GM19351 (cell line): ENCODE measurements around the gene GCLM.
"Not testable (repeated sequence)": the region's sequence is repeated elsewhere in the genome, so short reads cannot be mapped to it uniquely, and the experiment has no call there.

ENCODE experiments used
- ATAC-seq: cut with Tn5 transposase; IDR thresholded peaks from one replicate; pipeline ENCODE4 v1.9.1; 2021; ENCODE audit warnings: mild to moderate bottlenecking, moderate library complexity; ENCODE audit not compliant: unreplicated experiment

GCLM gene

DNA sequence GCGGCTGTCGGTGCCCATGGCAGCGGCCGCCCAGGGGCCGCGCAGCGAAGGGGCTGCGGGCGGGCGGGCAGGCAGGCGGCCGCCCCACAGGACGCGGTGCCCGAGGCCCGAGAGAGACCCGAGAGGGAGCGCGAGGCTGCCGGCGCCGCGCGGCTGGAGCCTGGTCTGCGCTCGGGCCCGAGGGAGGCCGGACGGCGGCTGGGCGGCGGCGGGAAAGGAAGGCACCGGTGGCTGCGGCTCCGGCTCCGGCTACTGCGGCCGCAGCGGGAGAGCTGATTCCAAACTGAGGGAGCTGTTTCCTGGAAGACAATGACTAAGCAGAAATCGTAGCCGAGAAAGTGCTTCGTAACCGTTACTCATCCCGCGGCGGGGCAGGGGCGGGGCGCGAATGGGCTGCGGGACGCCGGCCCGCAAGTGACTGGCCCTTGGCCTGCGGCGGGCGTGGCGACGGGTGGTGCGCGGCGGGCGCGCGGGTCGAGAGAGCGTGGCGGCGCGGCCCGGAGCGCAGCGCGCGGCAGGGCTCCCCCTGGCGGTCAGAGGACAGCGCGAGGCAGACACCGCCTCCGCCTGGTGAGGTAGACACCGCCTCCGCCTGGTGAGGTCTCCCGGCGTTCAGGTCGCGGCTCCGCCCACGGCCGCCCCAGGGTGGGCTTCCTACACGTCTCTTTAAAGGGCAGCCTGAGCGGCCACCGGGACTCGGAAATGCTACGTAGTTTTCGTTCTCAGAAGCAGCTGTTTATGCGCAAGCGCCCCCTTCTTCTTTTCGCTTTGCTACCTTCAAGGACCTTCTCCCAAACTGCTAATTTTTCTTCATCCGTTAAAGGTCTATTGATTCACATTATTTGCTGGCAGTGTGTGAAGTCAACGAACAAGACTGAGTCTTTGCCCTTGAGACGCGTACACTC, at the start of gene GCLM:
TSS of gene GCLM (minus strand) at position 285 of the 905 bp plus-strand sequence. CDS start at position 18, 267 bp downstream.
- ATAC-seq: peak; percentile 89

GRCh38 chr1:93958726-93959100, 49.5 kb upstream of the GCLM start:
- ATAC-seq: no peak

DNA sequence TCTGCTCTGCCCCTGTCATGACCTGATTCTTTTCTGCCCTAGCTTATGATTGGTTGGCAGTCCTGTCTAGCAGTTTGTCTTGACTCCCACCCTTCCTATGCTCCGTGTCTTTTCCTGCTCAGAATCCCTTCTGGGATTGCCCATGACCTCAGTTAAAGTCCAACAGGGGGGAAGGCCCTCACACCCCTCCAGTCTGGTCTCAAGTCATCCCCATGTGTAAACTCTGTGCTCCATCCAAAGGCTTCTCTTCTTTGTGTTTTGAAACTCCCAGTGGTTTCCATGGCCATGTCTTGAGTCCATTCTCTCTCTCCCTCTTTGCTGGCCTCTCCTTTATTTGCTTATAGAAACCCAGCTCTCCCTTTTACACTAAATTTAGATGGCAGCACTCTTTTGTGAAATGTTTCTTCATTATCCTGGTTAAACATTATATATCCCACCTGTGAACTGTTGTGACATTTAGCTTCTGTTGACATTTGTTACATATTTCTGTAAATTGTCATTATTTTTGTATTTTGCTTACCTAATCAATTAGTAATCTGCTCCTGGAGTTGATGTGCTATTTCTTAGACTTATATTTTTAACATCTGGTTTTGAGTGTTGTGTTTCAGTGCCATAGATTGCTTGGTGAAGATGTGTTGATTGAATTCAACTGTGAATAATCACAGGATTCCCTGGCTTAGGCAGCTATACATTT, 48.9 kb upstream of the GCLM start:
- ATAC-seq: no peak

DNA sequence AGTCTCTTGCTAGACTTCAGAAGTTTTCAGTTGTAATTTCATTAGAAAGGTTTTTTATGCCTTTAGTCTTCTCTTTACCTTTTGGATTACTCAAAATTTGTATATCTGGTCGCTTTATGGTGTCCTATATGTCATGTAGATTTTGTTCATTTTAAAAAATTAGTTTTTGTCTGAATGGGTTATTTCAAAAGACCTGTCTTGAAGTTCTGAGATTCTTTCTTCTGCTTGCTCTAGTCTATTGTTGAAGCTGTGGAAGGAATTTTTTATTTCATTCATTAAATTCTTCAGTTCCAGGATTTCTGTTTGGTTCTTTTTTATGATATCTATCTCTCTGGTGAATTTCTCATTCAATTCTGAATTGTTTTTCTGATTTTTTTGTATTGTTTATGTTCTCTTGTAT, 46.5 kb upstream of the GCLM start:
- no peak for ATAC-seq

- ATAC-seq: not testable (repeated sequence)
These were observed 37.9 kb upstream of the GCLM start for GRCh38 chr1:93947002-93947686.

- no peak for ATAC-seq
These were observed 29.4 kb upstream of the GCLM start for GRCh38 chr1:93938461-93939145.

DNA sequence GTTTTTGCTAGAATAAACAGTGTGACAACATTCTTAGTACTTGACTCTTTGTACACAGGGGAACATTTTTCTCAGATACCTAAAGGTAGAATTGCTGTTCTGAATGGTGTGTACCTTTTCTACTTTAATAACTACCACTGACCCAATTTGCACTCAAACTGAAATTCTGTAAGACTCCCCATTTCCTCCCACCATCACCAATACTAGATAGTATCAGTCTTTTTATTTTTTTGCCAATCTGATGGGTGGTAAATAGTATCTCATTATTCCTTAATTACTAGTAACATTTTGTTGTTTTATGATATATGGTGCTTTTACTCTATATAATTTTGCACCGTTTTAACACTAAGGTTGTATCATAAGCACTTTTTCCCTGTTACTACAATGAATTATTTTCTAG, 28.8 kb upstream of the GCLM start:
- no peak for ATAC-seq

DNA sequence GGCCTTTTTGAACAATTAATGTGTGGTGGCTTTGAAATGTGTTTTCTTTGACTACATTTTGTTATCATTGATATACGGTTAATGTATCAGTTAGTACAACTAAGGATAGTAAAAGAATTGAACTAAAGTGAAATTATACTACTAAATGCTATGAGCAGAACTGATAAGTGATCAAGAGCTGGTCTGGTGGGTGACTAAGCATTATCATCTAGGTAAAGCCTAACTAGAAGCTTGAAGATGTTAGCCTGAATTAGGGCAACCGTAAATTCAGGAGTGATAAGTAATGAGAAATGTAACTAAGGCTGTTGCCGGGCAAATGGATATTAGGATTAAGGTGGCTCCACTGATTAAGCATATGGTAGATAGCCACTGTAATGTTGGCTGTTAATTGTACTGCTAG, 16.0 kb upstream of the GCLM start:
- ATAC-seq: no peak

DNA sequence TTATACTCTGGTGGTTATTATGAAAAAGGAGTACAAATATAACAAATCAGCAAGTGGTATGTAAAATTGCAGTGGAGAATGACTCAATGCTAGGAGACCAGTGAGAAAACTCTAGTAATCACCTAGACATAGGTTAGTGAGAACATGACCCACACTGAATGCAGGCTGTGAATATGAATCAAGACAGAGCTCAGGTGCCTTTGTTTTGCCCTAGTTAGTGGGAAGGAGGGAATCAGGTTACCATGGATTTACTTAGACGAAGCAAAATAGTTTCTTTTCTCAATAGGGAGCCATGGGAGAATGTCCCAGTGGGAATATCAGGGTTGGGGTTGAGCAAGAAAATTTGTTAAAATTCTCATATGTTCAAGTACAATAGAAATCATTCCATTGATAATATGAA, 10.6 kb upstream of the GCLM start:
- ATAC-seq: no peak

DNA sequence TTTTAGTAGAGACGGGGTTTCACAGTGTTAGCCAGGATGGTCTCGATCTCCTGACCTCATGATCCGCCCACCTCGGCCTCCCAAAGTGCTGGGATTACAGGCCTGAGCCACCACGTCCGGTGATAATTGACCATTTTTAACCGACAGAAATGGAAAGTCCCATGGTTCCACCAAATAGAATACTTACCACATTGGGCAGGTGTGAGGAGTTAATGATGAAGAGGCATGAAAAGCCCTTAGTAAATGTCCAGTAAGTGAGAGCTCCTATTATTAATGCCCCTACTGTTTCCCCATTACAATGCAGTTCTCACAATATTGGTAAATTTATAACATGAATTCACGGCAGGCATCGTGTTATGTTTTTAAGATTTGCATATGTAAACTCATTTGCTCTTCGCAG, 8.1 kb upstream of the GCLM start:
- no peak for ATAC-seq

GRCh38 chr1:93910880-93911279, 1.6 kb upstream of the GCLM start:
- not testable (repeated sequence) for ATAC-seq

DNA sequence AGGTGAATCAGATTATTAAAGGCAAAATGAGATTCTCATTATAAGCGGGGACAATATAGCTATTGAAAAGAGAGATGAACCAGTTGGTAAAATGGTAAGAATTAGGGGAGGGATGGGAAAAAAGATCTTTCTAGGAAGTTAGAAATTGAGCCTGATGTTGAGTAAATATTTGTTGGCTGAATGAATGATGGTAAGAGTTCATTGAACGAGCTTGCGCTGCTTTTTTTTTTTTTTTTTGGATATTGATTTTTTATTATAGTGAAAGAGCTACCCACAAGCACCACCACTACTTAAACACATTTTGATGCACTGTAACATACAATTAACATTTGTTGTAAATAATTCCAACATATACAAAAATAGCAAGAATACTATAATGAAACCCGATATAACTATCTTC, 1.1 kb upstream of the GCLM start:
- no peak for ATAC-seq

DNA sequence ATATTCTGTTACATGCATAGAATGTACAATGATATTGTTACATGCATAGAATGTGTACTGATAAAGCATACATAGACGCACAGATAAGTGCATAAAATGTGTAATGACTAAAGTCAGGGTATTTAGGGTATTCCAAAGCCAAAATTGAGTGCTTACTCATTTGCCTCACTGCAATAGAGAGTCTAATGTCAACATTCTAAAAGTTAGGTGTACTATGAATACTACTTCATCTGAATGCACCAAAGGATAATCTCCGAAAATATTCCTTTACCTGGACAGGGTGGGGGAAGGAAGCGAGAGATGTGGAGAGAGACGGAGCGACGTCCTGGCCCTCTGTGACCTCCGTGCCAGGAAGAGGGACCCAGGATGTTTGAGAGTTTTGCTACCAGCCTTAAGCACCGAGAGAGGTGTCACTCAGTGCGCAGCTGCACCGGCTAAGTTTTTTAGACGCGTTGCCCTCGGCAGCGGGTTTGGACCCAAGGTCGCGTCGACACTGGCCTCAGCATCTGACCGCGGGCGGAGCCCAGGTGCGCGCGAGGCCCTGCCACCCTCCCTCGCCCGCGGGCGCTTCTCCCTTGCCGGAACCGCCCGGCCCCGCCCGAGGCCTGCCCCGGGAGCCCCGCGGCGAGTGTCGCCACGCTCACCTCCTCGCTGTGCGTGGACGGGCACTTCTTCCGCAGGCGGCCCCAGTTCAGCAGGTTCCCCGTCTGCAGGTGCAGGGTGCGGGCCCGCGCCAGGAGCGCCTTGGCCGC, 660 bp downstream of the GCLM start:
- ATAC-seq: peak; percentile 37

DNA sequence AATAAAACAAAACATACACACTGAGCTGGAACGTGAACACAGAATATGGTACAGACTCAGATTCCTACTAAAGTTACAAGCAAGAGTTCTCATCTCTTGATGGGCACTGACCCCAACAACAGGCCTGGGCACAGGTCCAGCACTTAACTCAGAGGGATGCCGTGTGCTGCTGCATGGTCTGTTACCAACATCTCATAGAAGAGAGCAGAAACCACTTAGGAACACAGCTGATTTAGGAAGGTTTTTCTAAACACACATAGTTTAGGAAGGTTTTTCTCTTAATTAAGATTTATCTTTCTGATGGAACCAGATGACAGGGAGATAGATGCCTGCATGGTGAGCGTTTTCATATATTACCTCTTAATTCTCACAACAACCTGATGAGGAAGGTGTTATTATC, 1.5 kb downstream of the GCLM start:
- no peak for ATAC-seq

DNA sequence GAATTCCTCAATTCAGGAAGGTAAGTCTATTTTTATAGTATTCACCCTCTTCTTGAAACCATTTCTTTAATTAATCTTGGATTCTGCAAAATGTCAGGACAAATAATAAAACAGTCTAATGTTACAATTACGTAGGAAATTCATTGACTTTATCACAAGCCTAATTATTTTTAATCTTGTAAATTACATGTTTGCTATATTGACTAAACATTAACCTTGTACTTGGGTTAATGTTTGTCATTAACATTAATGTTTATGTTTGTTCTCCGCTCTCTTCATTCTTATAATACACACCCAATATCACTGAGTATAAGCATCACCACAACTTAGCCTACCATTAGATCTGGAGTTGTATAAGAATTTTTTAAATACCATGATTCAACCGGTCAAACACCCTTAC, 2.8 kb downstream of the GCLM start:
- no peak for ATAC-seq

- ATAC-seq: no peak
These were observed 3.5 kb downstream of the GCLM start for GRCh38 chr1:93905734-93906133.

DNA sequence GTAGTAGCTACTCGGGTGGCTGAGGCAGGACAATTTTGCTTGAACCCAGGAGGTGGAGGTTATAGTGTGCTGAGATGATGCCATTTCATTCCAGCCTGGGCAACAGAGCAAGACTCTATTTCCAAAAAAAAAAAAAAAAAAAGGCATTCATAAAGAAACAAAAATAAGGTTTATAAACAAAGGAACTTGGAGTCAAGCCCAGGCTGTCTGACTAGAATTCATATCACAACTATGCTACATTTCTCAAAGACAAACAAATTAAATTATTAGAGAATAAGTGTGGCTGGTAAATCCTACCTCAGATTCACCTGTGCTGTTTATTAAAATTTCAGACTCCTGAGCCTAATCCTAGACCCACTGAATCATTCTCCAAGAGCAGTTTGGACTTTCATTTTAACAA, 4.2 kb downstream of the GCLM start:
- no peak for ATAC-seq

DNA sequence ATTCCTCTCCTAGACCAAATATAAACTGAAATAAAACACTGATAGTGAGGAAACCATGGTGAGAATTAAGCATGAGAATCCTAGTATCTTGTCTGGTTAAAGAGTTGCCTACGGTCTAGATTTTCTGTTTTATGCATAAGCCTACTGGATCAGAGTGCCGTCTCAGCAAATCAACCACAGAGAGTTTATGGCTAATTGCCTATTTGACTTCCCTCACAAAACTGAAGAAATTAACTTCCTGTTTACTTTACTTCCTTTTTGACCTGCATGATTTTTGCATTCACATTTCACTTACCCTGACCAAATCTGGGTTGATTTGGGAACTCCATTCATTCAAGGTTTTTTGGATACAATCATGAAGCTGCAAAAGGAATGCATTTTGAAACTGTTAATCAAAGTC, 5.0 kb downstream of the GCLM start:
- no peak for ATAC-seq

DNA sequence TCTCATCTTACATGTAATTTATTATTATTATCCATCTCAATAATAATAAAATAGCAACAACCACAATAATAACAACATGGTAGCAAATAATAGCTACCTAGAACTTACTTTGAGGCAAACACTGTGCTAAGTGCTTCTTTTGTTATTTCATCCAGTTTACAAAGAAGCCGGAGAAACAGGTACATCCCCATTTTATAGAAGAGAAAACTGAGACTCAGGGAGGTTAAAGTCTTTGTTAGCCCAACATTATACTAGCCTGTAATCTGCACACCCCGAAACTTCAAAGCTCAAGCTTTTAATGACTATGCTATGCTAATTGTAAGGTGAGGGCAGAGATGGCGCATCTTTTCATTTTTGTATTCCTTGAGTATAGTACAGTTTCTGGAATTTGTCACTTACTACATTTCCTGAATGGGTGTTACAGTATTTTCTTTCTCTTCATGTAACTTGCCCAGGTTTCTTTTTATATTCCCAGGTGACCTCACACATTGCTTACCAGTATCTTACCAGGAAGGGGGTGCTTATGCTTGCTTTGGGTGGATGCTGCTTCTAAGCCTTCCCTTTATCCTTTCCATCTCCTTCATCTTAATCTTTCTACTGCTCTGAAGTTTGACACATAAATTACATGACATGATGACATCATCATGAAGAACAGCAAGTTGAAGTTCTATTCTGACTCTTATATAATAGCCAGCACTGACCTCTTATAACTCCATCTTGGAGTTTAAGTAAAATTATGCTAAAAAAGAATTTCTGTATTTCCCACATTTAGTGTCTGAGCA, 8.3 kb downstream of the GCLM start:
- ATAC-seq: no peak
